ENCODE results near the gene ELOVL2. TPM values are rescaled to one million over a fixed set of nuclear protein-coding genes. Genes with fewer than 3 reads are reported as not detected.

Gene ELOVL2
- polyA plus RNA-seq, 1 donor (not counting 4 experiments of a cell fraction or from before 2014, with no cell fraction given), result 0.05 TPM

GRCh38 chr6:10977231-10977968 lies 66.7 kb downstream of the ELOVL2 start:
- no peak for TF ChIP-seq EZH2 (IDR thresholded peaks at IDR 0.05; ENCODE audit: low read length)
- TF ChIP-seq CTCF (optimal IDR thresholded peaks at IDR 0.05 in 1 of 3, IDR thresholded peaks at IDR 0.05 in 1 of 3, conservative IDR thresholded peaks at IDR 0.05 in 1 of 3; ENCODE audit: extremely low read depth in 1 of 3, insufficient read depth in 2 of 3, low read length in 3 of 3), result no peak
- Histone ChIP-seq H2AFZ (ENCODE audit: control insufficient read depth, low read length) (no peak overlapping the region), H3K4me2 (ENCODE audit: control insufficient read depth, extremely low read depth, insufficient read depth, low read depth, low read length) (no peak overlapping the region), H3K9me3 (ENCODE audit: control insufficient read depth, low read depth, low read length) (no peaks in the 10 kb centered on the region), H3K9ac (ENCODE audit: control insufficient read depth, extremely low read depth, insufficient read depth, low read length) (no peak overlapping the region), H4K20me1 (ENCODE audit: control insufficient read depth, extremely low read depth, insufficient read depth, low read length) (no peaks in the 10 kb centered on the region), H3K79me2 (ENCODE audit: control insufficient read depth, insufficient read depth, low read length) (no peaks in the 10 kb centered on the region), H3K4me3 (ENCODE audit: control insufficient read depth in 2 of 3, extremely low read depth in 1 of 3, insufficient read depth in 2 of 3, low read depth in 1 of 3, low read length in 3 of 3) (no peak overlapping the region), H3K27me3 (ENCODE audit: control insufficient read depth, extremely low read depth, insufficient read depth, low read length) (no peaks in the 10 kb centered on the region), H3K27ac (ENCODE audit: control insufficient read depth, insufficient read depth, low read length) (no peak overlapping the region), H3K9me1 (ENCODE audit: control insufficient read depth, extremely low read depth, insufficient read depth, low read length) (no peaks in the 10 kb centered on the region), H3K4me1 (ENCODE audit: control insufficient read depth, extremely low read depth, insufficient read depth, low read length) (no peaks in the 10 kb centered on the region), H3K36me3 (ENCODE audit: control insufficient read depth in 2 of 2, extremely low read depth in 1 of 2, insufficient read depth in 2 of 2, low read length in 2 of 2) (no peaks in the 10 kb centered on the region)
- FAIRE-seq (no peak), DNase-seq (ENCODE audit: low read depth, low spot score) (no peak)
- dilution Hi-C loops (cut with MboI; ENCODE audit: extremely low pct_ligation_motif_present, low sequenced_read_pairs), result no loop called here

DNA sequence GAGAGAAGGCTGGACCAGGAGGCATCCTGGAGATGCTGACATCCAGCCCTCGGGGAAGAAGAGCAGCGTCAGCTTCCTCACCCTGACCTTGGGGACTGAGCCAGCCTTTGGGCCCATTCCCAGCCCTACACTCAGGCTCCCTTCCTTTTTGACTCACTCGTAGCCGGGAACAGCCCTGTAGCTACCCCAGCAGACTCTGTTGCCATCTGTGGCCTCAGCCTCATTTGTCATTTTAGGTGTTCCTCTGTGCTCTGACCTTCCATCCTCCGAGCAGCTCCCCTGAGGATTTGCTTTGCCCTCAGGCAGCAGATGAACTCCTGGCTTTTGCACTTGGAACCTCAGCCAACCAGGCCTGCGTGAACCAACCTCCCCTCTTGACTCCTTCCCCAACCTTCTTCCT lies 67.5 kb downstream of the ELOVL2 start:
- H3K9ac ChIP-seq (ENCODE audit: control insufficient read depth, extremely low read depth, insufficient read depth, low read length), result no peak overlapping the region
- no peak for DNase-seq (ENCODE audit: low read depth, low spot score)
- no peak overlapping the region for H3K4me2 ChIP-seq (ENCODE audit: control insufficient read depth, extremely low read depth, insufficient read depth, low read depth, low read length)
- no peak overlapping the region for H3K4me3 ChIP-seq (ENCODE audit: control insufficient read depth in 2 of 3, extremely low read depth in 1 of 3, insufficient read depth in 2 of 3, low read depth in 1 of 3, low read length in 3 of 3)
- no peaks in the 10 kb centered on the region for H4K20me1 ChIP-seq (ENCODE audit: control insufficient read depth, extremely low read depth, insufficient read depth, low read length)
- no peak overlapping the region for H2AFZ ChIP-seq (ENCODE audit: control insufficient read depth, low read length)
- no peak overlapping the region for H3K27ac ChIP-seq (ENCODE audit: control insufficient read depth, insufficient read depth, low read length)
- TF ChIP-seq EZH2 (IDR thresholded peaks at IDR 0.05; ENCODE audit: low read length) (no peak), CTCF (optimal IDR thresholded peaks at IDR 0.05 in 1 of 3, IDR thresholded peaks at IDR 0.05 in 1 of 3, conservative IDR thresholded peaks at IDR 0.05 in 1 of 3; ENCODE audit: extremely low read depth in 1 of 3, insufficient read depth in 2 of 3, low read length in 3 of 3) (no peak)
- H3K27me3 ChIP-seq (ENCODE audit: control insufficient read depth, extremely low read depth, insufficient read depth, low read length), result no peaks in the 10 kb centered on the region
- no peaks in the 10 kb centered on the region for H3K79me2 ChIP-seq (ENCODE audit: control insufficient read depth, insufficient read depth, low read length)
- no peak for FAIRE-seq
- no peaks in the 10 kb centered on the region for H3K9me1 ChIP-seq (ENCODE audit: control insufficient read depth, extremely low read depth, insufficient read depth, low read length)
- no peaks in the 10 kb centered on the region for H3K4me1 ChIP-seq (ENCODE audit: control insufficient read depth, extremely low read depth, insufficient read depth, low read length)
- dilution Hi-C loops (cut with MboI; ENCODE audit: extremely low pct_ligation_motif_present, low sequenced_read_pairs), result no loop called here
- no peaks in the 10 kb centered on the region for H3K9me3 ChIP-seq (ENCODE audit: control insufficient read depth, low read depth, low read length)
- no peaks in the 10 kb centered on the region for H3K36me3 ChIP-seq (ENCODE audit: control insufficient read depth in 2 of 2, extremely low read depth in 1 of 2, insufficient read depth in 2 of 2, low read length in 2 of 2)
